Calu3 (cell line): Measurements from ENCODE around the gene BACH2. TPM values are rescaled to one million over a fixed set of nuclear protein-coding genes. Genes with fewer than 3 reads are reported as not detected.

ENCODE experiments used
- BruUV-seq: library from RNA; stranded (reverse); fragments of 400-500 nt; replicated peaks from 2 replicates; lab custom pipeline; 2021; lab: Mats Ljungman, UMichigan
- CTCF ChIA-PET: fragments of 300-600 bp; sonication (Branson Sonifier 250); formaldehyde crosslinking; loops from one replicate; lab custom pipeline; 2022; ENCODE audit warnings: antibody characterized with exemption; lab: Charles Lee
- DNase-seq: peaks from one replicate; pipeline ENCODE4 v3.0.0; 2022
- H3K27ac Mint-ChIP-seq: one replicate; pipeline ENCODE4 v1.8.0; 2022; ENCODE audit warnings: mixed read lengths; ENCODE audit not compliant: unreplicated experiment
- H3K27me3 Mint-ChIP-seq: one replicate; pipeline ENCODE4 v1.8.0; 2022; ENCODE audit warnings: mixed read lengths; ENCODE audit not compliant: unreplicated experiment
- H3K36me3 Mint-ChIP-seq: one replicate; pipeline ENCODE4 v1.8.0; 2022; ENCODE audit warnings: mild to moderate bottlenecking, moderate library complexity, mixed read lengths; ENCODE audit not compliant: insufficient read depth, unreplicated experiment
- H3K4me1 Mint-ChIP-seq: one replicate; pipeline ENCODE4 v1.8.0; 2022; ENCODE audit warnings: mild to moderate bottlenecking, low read depth, mixed read lengths; ENCODE audit not compliant: unreplicated experiment
- H3K4me3 Mint-ChIP-seq: one replicate; pipeline ENCODE4 v1.8.0; 2022; ENCODE audit warnings: mild to moderate bottlenecking, low read depth, moderate library complexity, mixed read lengths; ENCODE audit not compliant: unreplicated experiment
- H3K9me3 Mint-ChIP-seq: one replicate; pipeline ENCODE4 v1.8.0; 2022; ENCODE audit warnings: low read depth, mixed read lengths; ENCODE audit not compliant: unreplicated experiment
- intact Hi-C: fragments of 100-400 bp; cut with micrococcal nuclease; formaldehyde crosslinking; loops from one replicate; pipeline ENCODE4 v1.10.0; 2022; ENCODE audit not compliant: unreplicated experiment
- total RNA-seq: library from RNA; stranded (reverse); gene quantifications from 2 replicates; pipeline ENCODE4 v1.2.3, GENCODE V29; 2022
- TF ChIP-seq, protein P1 (sequence below): fragments of 200-600 bp; IDR thresholded peaks from one replicate; pipeline ENCODE4 v1.8.0; 2022; ENCODE audit warnings: antibody characterized with exemption; ENCODE audit not compliant: unreplicated experiment

The BACH2 gene
- total RNA-seq, 1 experiment from 2014 or later = 7.2 TPM

DNA sequence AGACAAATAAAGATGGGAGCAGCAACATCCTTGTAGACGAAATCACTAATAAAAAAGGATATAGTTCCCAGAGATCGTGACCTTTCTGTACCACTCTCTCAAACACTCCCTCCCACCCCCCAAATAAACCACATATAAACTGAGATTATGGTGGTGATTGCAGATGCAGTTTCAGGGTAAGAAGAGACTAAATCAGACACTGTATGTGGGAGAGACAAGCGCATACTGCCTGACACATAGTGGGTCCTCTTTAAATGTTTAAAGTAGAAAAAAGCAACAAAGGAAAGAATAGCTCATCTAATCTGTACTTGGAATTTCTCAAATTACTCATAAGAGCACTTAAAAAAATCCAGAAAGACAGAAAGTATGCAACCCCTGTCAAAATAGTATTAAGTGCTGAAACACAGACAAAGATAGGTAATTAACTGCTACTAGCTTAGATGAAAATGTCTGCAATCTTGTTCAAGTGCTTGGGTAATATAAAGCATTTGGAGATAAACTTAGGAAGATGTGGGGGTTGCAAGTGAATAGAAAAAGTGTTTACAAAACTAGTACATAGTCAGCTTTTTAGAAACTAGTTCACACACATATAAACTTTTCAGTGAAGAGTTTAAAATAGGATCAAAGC is 151.6 kb downstream of the BACH2 start:
- H3K4me3 Mint-ChIP-seq = no peak overlapping the region
- DNase-seq = no peak
- H3K27ac Mint-ChIP-seq = no peak overlapping the region
- intact Hi-C loops = no loop called here
- H3K9me3 Mint-ChIP-seq = no peaks in the 10 kb centered on the region
- CTCF ChIA-PET = no interaction called here
- H3K4me1 Mint-ChIP-seq = no peaks in the 10 kb centered on the region
- no peaks in the 10 kb centered on the region for H3K36me3 Mint-ChIP-seq
- TF ChIP-seq, protein P1, sequence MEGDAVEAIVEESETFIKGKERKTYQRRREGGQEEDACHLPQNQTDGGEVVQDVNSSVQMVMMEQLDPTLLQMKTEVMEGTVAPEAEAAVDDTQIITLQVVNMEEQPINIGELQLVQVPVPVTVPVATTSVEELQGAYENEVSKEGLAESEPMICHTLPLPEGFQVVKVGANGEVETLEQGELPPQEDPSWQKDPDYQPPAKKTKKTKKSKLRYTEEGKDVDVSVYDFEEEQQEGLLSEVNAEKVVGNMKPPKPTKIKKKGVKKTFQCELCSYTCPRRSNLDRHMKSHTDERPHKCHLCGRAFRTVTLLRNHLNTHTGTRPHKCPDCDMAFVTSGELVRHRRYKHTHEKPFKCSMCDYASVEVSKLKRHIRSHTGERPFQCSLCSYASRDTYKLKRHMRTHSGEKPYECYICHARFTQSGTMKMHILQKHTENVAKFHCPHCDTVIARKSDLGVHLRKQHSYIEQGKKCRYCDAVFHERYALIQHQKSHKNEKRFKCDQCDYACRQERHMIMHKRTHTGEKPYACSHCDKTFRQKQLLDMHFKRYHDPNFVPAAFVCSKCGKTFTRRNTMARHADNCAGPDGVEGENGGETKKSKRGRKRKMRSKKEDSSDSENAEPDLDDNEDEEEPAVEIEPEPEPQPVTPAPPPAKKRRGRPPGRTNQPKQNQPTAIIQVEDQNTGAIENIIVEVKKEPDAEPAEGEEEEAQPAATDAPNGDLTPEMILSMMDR = no peak
- H3K27me3 Mint-ChIP-seq = no peaks in the 10 kb centered on the region
- no TSS peak for BruUV-seq

DNA sequence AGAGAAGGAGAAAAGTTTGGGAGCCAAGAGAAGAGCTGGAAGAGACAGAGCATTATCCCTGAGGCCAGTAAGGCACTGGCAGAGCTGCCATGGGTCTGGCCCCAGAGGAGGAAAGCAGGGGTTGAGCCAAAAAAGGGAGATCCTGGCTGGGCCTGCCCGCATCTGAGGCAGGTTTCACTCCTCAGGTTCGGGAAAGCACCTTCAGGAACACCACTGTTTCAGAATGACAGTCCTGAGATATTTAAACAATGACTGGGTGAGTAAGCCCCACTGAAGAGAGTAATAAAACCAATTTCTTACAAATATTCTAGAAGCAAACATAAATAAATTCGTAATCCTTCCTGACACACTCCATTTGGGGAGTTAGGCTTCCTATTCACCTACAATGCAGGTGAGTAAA is 152.2 kb downstream of the BACH2 start:
- TF ChIP-seq, protein P1 = no peak
- Mint-ChIP-seq H3K4me3 (no peak overlapping the region), H3K9me3 (no peaks in the 10 kb centered on the region), H3K4me1 (no peaks in the 10 kb centered on the region), H3K36me3 (no peaks in the 10 kb centered on the region), H3K27me3 (no peaks in the 10 kb centered on the region), H3K27ac (no peak overlapping the region)
- CTCF ChIA-PET = no interaction called here
- BruUV-seq = no TSS peak
- intact Hi-C loops = no loop called here
- no peak for DNase-seq

DNA sequence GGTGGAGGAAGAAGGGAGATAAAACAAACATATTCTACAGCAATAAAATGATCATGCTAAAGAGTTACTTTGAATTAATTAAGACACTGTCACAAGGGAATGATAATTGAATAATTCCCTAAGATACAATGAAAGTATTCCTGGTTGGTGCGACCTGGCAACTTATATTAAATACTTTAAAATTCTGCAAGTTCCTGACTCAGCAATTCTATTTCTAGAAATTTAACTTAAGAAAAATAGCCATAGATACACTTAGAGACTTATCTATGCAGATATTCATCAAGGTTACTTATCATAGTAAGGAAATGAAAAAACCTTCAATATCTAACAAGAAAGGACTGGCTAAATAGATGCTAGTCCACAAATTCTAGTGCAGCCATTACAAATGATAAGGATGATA is 156.0 kb downstream of the BACH2 start:
- TF ChIP-seq, protein P1 = no peak
- no peak for DNase-seq
- intact Hi-C loops = no loop called here
- no peak overlapping the region for H3K4me3 Mint-ChIP-seq
- no peaks in the 10 kb centered on the region for H3K36me3 Mint-ChIP-seq
- no TSS peak for BruUV-seq
- H3K27me3 Mint-ChIP-seq = no peaks in the 10 kb centered on the region
- CTCF ChIA-PET = no interaction called here
- H3K27ac Mint-ChIP-seq = no peak overlapping the region
- H3K4me1 Mint-ChIP-seq = peaks cover 6% of the 10 kb centered on the region
- H3K9me3 Mint-ChIP-seq = no peaks in the 10 kb centered on the region

DNA sequence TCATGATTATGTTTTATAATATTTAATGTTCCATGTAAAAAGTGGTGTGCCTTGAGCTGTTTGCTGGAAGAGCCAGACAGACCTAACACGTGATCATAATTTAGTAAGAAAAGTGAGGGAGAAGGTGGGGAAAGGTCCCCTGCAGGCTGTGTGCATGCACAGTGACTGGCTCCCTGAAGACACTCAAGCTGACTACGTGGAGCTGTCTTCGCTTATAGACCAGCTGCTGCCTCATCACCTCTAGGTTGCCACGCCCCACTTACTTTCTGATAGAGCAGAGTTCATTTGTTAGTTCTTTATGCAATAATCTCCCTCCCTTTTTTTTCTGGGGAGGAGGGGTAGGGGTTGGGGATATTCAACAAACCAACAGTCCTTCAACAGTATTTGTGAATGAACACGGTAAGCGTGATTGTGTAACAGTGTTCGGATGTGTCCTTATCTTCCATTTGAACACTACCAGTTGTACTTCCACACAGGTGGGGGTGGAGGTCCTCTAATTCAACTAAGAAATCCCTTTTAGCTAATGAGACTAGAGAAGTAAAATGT is 157.3 kb downstream of the BACH2 start:
- CTCF ChIA-PET = no interaction called here
- H3K27me3 Mint-ChIP-seq = no peaks in the 10 kb centered on the region
- intact Hi-C loops = no loop called here
- no peak for DNase-seq
- H3K4me1 Mint-ChIP-seq = peaks cover 8% of the 10 kb centered on the region
- no peaks in the 10 kb centered on the region for H3K9me3 Mint-ChIP-seq
- H3K27ac Mint-ChIP-seq = no peak overlapping the region
- TF ChIP-seq, protein P1 = no peak
- H3K4me3 Mint-ChIP-seq = no peak overlapping the region
- no peaks in the 10 kb centered on the region for H3K36me3 Mint-ChIP-seq
- no TSS peak for BruUV-seq
